Measurements from ENCODE around the gene MACROD2.

Gene MACROD2

GRCh38 chr20:15836634-15837033 is 1841.3 kb downstream of the MACROD2 start:
- no peak overlapping the region for H3K9ac ChIP-seq (ENCODE audit: low read length in 2 of 2)
- no peaks in the 10 kb centered on the region for H3K4me1 ChIP-seq (ENCODE audit: control insufficient read depth, insufficient read depth, low read length)
- H3K27ac ChIP-seq (ENCODE audit: low read length), result no peak overlapping the region
- H3K36me3 ChIP-seq (ENCODE audit: control insufficient read depth in 2 of 2, insufficient read depth in 2 of 2, low read length in 2 of 2), result no peaks in the 10 kb centered on the region
- H3K4me3 ChIP-seq (ENCODE audit: low read length in 2 of 2), result no peak overlapping the region
- no peaks in the 10 kb centered on the region for H3K27me3 ChIP-seq (ENCODE audit: control insufficient read depth in 1 of 2, insufficient read depth in 2 of 2, low read length in 2 of 2)
- peaks cover 0 to 4% of the 10 kb centered on the region in 2 donors for H3K9me3 ChIP-seq (ENCODE audit: control insufficient read depth in 2 of 2, low read length in 2 of 2)

- Histone ChIP-seq H3K27ac (ENCODE audit: low read length) (no peak overlapping the region), H3K9me3 (ENCODE audit: control insufficient read depth in 2 of 2, low read length in 2 of 2) (peaks cover 0 to 4% of the 10 kb centered on the region in 2 donors), H3K9ac (ENCODE audit: low read length in 2 of 2) (no peak overlapping the region), H3K27me3 (ENCODE audit: control insufficient read depth in 1 of 2, insufficient read depth in 2 of 2, low read length in 2 of 2) (no peaks in the 10 kb centered on the region), H3K4me1 (ENCODE audit: control insufficient read depth, insufficient read depth, low read length) (no peaks in the 10 kb centered on the region), H3K36me3 (ENCODE audit: control insufficient read depth in 2 of 2, insufficient read depth in 2 of 2, low read length in 2 of 2) (no peaks in the 10 kb centered on the region), H3K4me3 (ENCODE audit: low read length in 2 of 2) (no peak overlapping the region)
These were observed 1842.2 kb downstream of the MACROD2 start for GRCh38 chr20:15837563-15837962.

DNA sequence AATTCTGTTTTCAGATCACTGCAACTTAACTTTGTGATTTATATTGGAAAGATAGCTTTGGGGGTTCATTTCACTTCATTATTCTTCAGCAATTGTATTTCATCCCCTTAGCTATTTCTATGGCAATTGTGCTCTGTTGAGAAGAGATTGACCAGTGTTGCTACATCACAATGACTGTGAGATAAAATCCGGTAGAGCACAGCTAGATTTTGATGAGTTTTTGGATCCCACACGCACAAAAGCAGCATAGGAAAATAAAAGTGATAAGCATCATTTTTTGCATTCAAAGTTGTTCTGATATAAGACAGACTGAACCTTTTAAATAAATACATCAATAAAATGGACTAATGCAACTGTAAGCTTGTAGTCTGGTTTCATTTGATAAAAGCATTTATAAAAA is 1843.2 kb downstream of the MACROD2 start:
- Histone ChIP-seq H3K36me3 (ENCODE audit: control insufficient read depth in 2 of 2, insufficient read depth in 2 of 2, low read length in 2 of 2) (no peaks in the 10 kb centered on the region), H3K27me3 (ENCODE audit: control insufficient read depth in 1 of 2, insufficient read depth in 2 of 2, low read length in 2 of 2) (no peaks in the 10 kb centered on the region), H3K4me1 (ENCODE audit: control insufficient read depth, insufficient read depth, low read length) (no peaks in the 10 kb centered on the region)

GRCh38 chr20:15840636-15841301 is 1845.5 kb downstream of the MACROD2 start:
- Histone ChIP-seq H3K9me3 (ENCODE audit: control insufficient read depth in 2 of 2, low read length in 2 of 2) (peaks cover 0 to 4% of the 10 kb centered on the region in 2 donors), H3K4me1 (ENCODE audit: control insufficient read depth, insufficient read depth, low read length) (no peaks in the 10 kb centered on the region), H3K4me3 (ENCODE audit: low read length in 2 of 2) (no peak overlapping the region), H3K36me3 (ENCODE audit: control insufficient read depth in 2 of 2, insufficient read depth in 2 of 2, low read length in 2 of 2) (no peaks in the 10 kb centered on the region), H3K27me3 (ENCODE audit: control insufficient read depth in 1 of 2, insufficient read depth in 2 of 2, low read length in 2 of 2) (no peaks in the 10 kb centered on the region), H3K9ac (ENCODE audit: low read length in 2 of 2) (no peak overlapping the region), H3K27ac (ENCODE audit: low read length) (no peak overlapping the region)

More for the DNA sequence above, 1843.2 kb downstream of the MACROD2 start:
- Histone ChIP-seq H3K4me3 (ENCODE audit: low read length in 2 of 2) (no peak overlapping the region), H3K9me3 (ENCODE audit: control insufficient read depth in 2 of 2, low read length in 2 of 2) (peaks cover 0 to 4% of the 10 kb centered on the region in 2 donors), H3K27ac (ENCODE audit: low read length) (no peak overlapping the region), H3K9ac (ENCODE audit: low read length in 2 of 2) (no peak overlapping the region)

GRCh38 chr20:15842872-15843271 is 1847.6 kb downstream of the MACROD2 start:
- peaks cover 0 to 4% of the 10 kb centered on the region in 2 donors for H3K9me3 ChIP-seq (ENCODE audit: control insufficient read depth in 2 of 2, low read length in 2 of 2)
- H3K36me3 ChIP-seq (ENCODE audit: control insufficient read depth in 2 of 2, insufficient read depth in 2 of 2, low read length in 2 of 2), result no peaks in the 10 kb centered on the region
- no peaks in the 10 kb centered on the region for H3K4me1 ChIP-seq (ENCODE audit: control insufficient read depth, insufficient read depth, low read length)
- H3K9ac ChIP-seq (ENCODE audit: low read length in 2 of 2), result no peak overlapping the region
- no peak overlapping the region for H3K27ac ChIP-seq (ENCODE audit: low read length)
- H3K4me3 ChIP-seq (ENCODE audit: low read length in 2 of 2), result no peak overlapping the region
- H3K27me3 ChIP-seq (ENCODE audit: control insufficient read depth in 1 of 2, insufficient read depth in 2 of 2, low read length in 2 of 2), result no peaks in the 10 kb centered on the region

- Histone ChIP-seq H3K9me3 (ENCODE audit: control insufficient read depth in 2 of 2, low read length in 2 of 2) (peaks cover 0 to 4% of the 10 kb centered on the region in 2 donors), H3K4me1 (ENCODE audit: control insufficient read depth, insufficient read depth, low read length) (no peaks in the 10 kb centered on the region), H3K27me3 (ENCODE audit: control insufficient read depth in 1 of 2, insufficient read depth in 2 of 2, low read length in 2 of 2) (no peaks in the 10 kb centered on the region), H3K36me3 (ENCODE audit: control insufficient read depth in 2 of 2, insufficient read depth in 2 of 2, low read length in 2 of 2) (no peaks in the 10 kb centered on the region), H3K27ac (ENCODE audit: low read length) (no peak overlapping the region), H3K4me3 (ENCODE audit: low read length in 2 of 2) (no peak overlapping the region), H3K9ac (ENCODE audit: low read length in 2 of 2) (no peak overlapping the region)
These were observed 1848.5 kb downstream of the MACROD2 start for GRCh38 chr20:15843777-15844176.

GRCh38 chr20:15847196-15847784 is 1852.0 kb downstream of the MACROD2 start:
- no peaks in the 10 kb centered on the region for H3K4me1 ChIP-seq (ENCODE audit: control insufficient read depth, insufficient read depth, low read length)
- H3K36me3 ChIP-seq (ENCODE audit: control insufficient read depth in 2 of 2, insufficient read depth in 2 of 2, low read length in 2 of 2), result no peaks in the 10 kb centered on the region
- no peak overlapping the region for H3K27ac ChIP-seq (ENCODE audit: low read length)
- H3K4me3 ChIP-seq (ENCODE audit: low read length in 2 of 2), result no peak overlapping the region
- no peaks in the 10 kb centered on the region for H3K27me3 ChIP-seq (ENCODE audit: control insufficient read depth in 1 of 2, insufficient read depth in 2 of 2, low read length in 2 of 2)
- no peak overlapping the region for H3K9ac ChIP-seq (ENCODE audit: low read length in 2 of 2)
- peaks cover 4 to 5% of the 10 kb centered on the region in 2 donors for H3K9me3 ChIP-seq (ENCODE audit: control insufficient read depth in 2 of 2, low read length in 2 of 2)

DNA sequence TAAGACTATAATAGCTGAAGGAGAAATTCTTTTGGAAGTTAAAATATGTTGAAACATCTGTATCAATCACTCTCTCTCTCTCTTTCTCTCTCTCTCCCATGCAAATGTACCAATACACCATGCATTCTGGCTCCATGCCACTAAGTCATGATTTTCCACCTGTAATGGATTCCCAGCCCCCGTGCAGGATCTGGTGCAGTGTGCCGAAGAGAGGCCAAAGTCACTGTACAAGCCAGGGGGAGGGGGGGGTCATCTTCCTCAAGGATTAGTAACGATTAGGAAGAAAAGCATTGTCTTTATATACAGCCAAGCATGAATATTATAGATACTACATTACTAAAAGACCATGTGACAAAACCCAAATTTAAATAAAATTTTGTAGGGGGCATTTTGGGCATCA is 1852.8 kb downstream of the MACROD2 start:
- Histone ChIP-seq H3K27ac (ENCODE audit: low read length) (no peak overlapping the region), H3K4me1 (ENCODE audit: control insufficient read depth, insufficient read depth, low read length) (no peaks in the 10 kb centered on the region), H3K36me3 (ENCODE audit: control insufficient read depth in 2 of 2, insufficient read depth in 2 of 2, low read length in 2 of 2) (no peaks in the 10 kb centered on the region)

GRCh38 chr20:15848995-15849610 is 1853.8 kb downstream of the MACROD2 start:
- H3K9ac ChIP-seq (ENCODE audit: low read length in 2 of 2), result no peak overlapping the region
- H3K9me3 ChIP-seq (ENCODE audit: control insufficient read depth in 2 of 2, low read length in 2 of 2), result peaks cover 4 to 5% of the 10 kb centered on the region in 2 donors
- H3K27me3 ChIP-seq (ENCODE audit: control insufficient read depth in 1 of 2, insufficient read depth in 2 of 2, low read length in 2 of 2), result no peaks in the 10 kb centered on the region
- no peaks in the 10 kb centered on the region for H3K36me3 ChIP-seq (ENCODE audit: control insufficient read depth in 2 of 2, insufficient read depth in 2 of 2, low read length in 2 of 2)
- H3K4me1 ChIP-seq (ENCODE audit: control insufficient read depth, insufficient read depth, low read length), result no peaks in the 10 kb centered on the region
- H3K4me3 ChIP-seq (ENCODE audit: low read length in 2 of 2), result no peak overlapping the region
- H3K27ac ChIP-seq (ENCODE audit: low read length), result no peak overlapping the region

More for the DNA sequence above, 1852.8 kb downstream of the MACROD2 start:
- no peak overlapping the region for H3K4me3 ChIP-seq (ENCODE audit: low read length in 2 of 2)
- H3K9me3 ChIP-seq (ENCODE audit: control insufficient read depth in 2 of 2, low read length in 2 of 2), result peaks cover 4 to 5% of the 10 kb centered on the region in 2 donors
- H3K9ac ChIP-seq (ENCODE audit: low read length in 2 of 2), result no peak overlapping the region
- H3K27me3 ChIP-seq (ENCODE audit: control insufficient read depth in 1 of 2, insufficient read depth in 2 of 2, low read length in 2 of 2), result no peaks in the 10 kb centered on the region

GRCh38 chr20:15851576-15852215 is 1856.4 kb downstream of the MACROD2 start:
- no peaks in the 10 kb centered on the region for H3K4me1 ChIP-seq (ENCODE audit: control insufficient read depth, insufficient read depth, low read length)
- H3K9ac ChIP-seq (ENCODE audit: low read length in 2 of 2), result no peak overlapping the region
- H3K27me3 ChIP-seq (ENCODE audit: control insufficient read depth in 1 of 2, insufficient read depth in 2 of 2, low read length in 2 of 2), result no peaks in the 10 kb centered on the region
- no peaks in the 10 kb centered on the region for H3K36me3 ChIP-seq (ENCODE audit: control insufficient read depth in 2 of 2, insufficient read depth in 2 of 2, low read length in 2 of 2)
- no peak overlapping the region for H3K4me3 ChIP-seq (ENCODE audit: low read length in 2 of 2)
- no peak overlapping the region for H3K27ac ChIP-seq (ENCODE audit: low read length)
- peaks cover 4 to 5% of the 10 kb centered on the region in 2 donors for H3K9me3 ChIP-seq (ENCODE audit: control insufficient read depth in 2 of 2, low read length in 2 of 2)
